Fibroblast of upper back skin (primary cell): ENCODE measurements around the gene MFAP4.
"Not testable (repeated sequence)": the region's sequence is repeated elsewhere in the genome, so short reads cannot be mapped to it uniquely, and the experiment has no call there.

ENCODE experiments used
- DNase-seq: peaks from one replicate; pipeline ENCODE4 v3.0.0-alpha.2; 2013

MFAP4 gene

GRCh38 chr17:19369846-19370492, 17.0 kb downstream of the MFAP4 start:
- DNase-seq: no peak

GRCh38 chr17:19369107-19369778, 17.7 kb downstream of the MFAP4 start:
- no peak for DNase-seq

- DNase-seq: no peak
Measured at GRCh38 chr17:19368229-19368628, 18.8 kb downstream of the MFAP4 start.

GRCh38 chr17:19366637-19366972, 20.4 kb downstream of the MFAP4 start:
- DNase-seq: no peak

GRCh38 chr17:19365833-19366636, 21.0 kb downstream of the MFAP4 start:
- no peak for DNase-seq

GRCh38 chr17:19365499-19365817, 21.5 kb downstream of the MFAP4 start:
- DNase-seq: no peak

GRCh38 chr17:19364699-19365498, 22.1 kb downstream of the MFAP4 start:
- no peak for DNase-seq

GRCh38 chr17:19363460-19364035, 23.4 kb downstream of the MFAP4 start:
- DNase-seq: no peak

GRCh38 chr17:19363114-19363438, 23.9 kb downstream of the MFAP4 start:
- DNase-seq: no peak

GRCh38 chr17:19362277-19363113, 24.5 kb downstream of the MFAP4 start, which contains the start of gene B9D1:
Gene B9D1 (minus strand): TSS chr17:19362723. CDS start chr17:19362569, 154 bp downstream.
- DNase-seq: peak; percentile 90

GRCh38 chr17:19361944-19362276, 25.1 kb downstream of the MFAP4 start:
- DNase-seq: no peak

GRCh38 chr17:19361326-19361725, 25.7 kb downstream of the MFAP4 start:
- no peak for DNase-seq

GRCh38 chr17:19360772-19361171, 26.2 kb downstream of the MFAP4 start:
- no peak for DNase-seq

GRCh38 chr17:19359856-19360255, 27.1 kb downstream of the MFAP4 start:
- DNase-seq: no peak

GRCh38 chr17:19359151-19359550, 27.8 kb downstream of the MFAP4 start:
- no peak for DNase-seq

GRCh38 chr17:19357761-19358160, 29.2 kb downstream of the MFAP4 start:
- DNase-seq: no peak

- no peak for DNase-seq
Measured at GRCh38 chr17:19357351-19357750, 29.6 kb downstream of the MFAP4 start.

GRCh38 chr17:19354748-19355147, 32.2 kb downstream of the MFAP4 start:
- no peak for DNase-seq

GRCh38 chr17:19353401-19353800, 33.6 kb downstream of the MFAP4 start:
- DNase-seq: not testable (repeated sequence)

- DNase-seq: no peak
Measured at GRCh38 chr17:19348806-19349205, 38.2 kb downstream of the MFAP4 start.

- DNase-seq: no peak
Measured at GRCh38 chr17:19348081-19348650, 38.8 kb downstream of the MFAP4 start.
